ENCODE data around the gene UGCG. TPM values are rescaled to one million over a fixed set of nuclear protein-coding genes. Genes with fewer than 3 reads are reported as not detected.
A peak's percentile ranks its signal among the peaks of the same experiment; 100 is the strongest.

UGCG gene
- total and polyA plus RNA-seq, 2 donors (not counting 1 experiment from before 2014, with no cell fraction given): 23.9 to 53.5 TPM

DNA sequence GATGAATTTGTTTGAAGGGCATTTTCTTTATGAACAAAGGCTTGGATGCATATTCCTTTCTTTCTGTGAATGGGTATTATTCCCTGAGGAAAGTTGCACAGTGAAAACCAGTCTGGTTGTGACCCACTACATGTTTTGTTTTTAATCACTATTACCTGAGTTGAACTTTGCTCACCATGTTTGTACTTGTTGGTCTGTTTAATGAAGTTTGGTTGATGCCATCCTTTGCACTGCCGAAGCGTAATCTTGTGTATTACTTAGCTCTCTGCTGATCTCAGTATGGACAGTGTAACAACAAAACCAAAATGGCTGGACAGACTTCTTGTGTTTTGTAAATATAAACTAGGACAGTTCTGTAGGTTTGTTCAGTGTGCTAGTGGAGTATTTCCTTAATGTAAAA is 38.1 kb downstream of the UGCG start:
- no CpG with 5 or more reads among the region's 2 CpGs for WGBS (ENCODE audit: insufficient coverage)
- no peak overlapping the region for H3K4me3 ChIP-seq (ENCODE audit: control extremely low read depth in 1 of 5, extremely low read depth in 1 of 5, insufficient read depth in 1 of 5, low read depth in 2 of 5, low read length in 4 of 5)
- no peak for ATAC-seq (ENCODE audit: low read depth)
- Mint-ChIP-seq H3K27ac (peak overlapping the region; percentile 32), H3K4me1 (peaks cover 25% of the 10 kb centered on the region), H3K4me3 (no peak overlapping the region), H3K9me3 (ENCODE audit: insufficient read depth) (no peaks in the 10 kb centered on the region), H3K27me3 (no peaks in the 10 kb centered on the region)
- POLR2A ChIA-PET: interaction anchor here (0.7 kb wide), 1 partner anchor 132 kb away, joined by 3 read pairs; no protein-coding TSS in a partner anchor
- no peak overlapping the region for H2AFZ ChIP-seq (ENCODE audit: insufficient read depth, low read depth, low read length, poor library complexity, severe bottlenecking)
- H3K9me3 ChIP-seq (ENCODE audit: control extremely low read depth in 1 of 3, control insufficient read depth in 2 of 3, insufficient read depth in 1 of 3, low read length in 2 of 3): no peaks in the 10 kb centered on the region
- peak overlapping the region in 1 of 2 donors; percentile 16 for H3K27ac ChIP-seq (ENCODE audit: low read length in 2 of 2)
- H3K9ac ChIP-seq (ENCODE audit: low read length): no peak overlapping the region
- peaks cover 5% of the 10 kb centered on the region for H4K20me1 ChIP-seq (ENCODE audit: control insufficient read depth, insufficient read depth, low read length, poor library complexity, severe bottlenecking)
- H3K79me2 ChIP-seq (ENCODE audit: control insufficient read depth, insufficient read depth, low read length): peaks cover 21% of the 10 kb centered on the region
- intact Hi-C loops (cut with micrococcal nuclease): loop anchor here (5.0 to 10.0 kb wide), 2 partner anchors 50 to 107 kb away; no protein-coding TSS in a partner anchor
- no peak for TF ChIP-seq EZH2 (IDR thresholded peaks at IDR 0.05; ENCODE audit: borderline replicate concordance, insufficient read depth, low read depth, low read length, poor library complexity, severe bottlenecking)
- TF ChIP-seq, protein P1, sequence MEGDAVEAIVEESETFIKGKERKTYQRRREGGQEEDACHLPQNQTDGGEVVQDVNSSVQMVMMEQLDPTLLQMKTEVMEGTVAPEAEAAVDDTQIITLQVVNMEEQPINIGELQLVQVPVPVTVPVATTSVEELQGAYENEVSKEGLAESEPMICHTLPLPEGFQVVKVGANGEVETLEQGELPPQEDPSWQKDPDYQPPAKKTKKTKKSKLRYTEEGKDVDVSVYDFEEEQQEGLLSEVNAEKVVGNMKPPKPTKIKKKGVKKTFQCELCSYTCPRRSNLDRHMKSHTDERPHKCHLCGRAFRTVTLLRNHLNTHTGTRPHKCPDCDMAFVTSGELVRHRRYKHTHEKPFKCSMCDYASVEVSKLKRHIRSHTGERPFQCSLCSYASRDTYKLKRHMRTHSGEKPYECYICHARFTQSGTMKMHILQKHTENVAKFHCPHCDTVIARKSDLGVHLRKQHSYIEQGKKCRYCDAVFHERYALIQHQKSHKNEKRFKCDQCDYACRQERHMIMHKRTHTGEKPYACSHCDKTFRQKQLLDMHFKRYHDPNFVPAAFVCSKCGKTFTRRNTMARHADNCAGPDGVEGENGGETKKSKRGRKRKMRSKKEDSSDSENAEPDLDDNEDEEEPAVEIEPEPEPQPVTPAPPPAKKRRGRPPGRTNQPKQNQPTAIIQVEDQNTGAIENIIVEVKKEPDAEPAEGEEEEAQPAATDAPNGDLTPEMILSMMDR (IDR thresholded peaks at IDR 0.05): no peak
- CTCF ChIA-PET: interaction anchor here (1.2 kb wide), 1 partner anchor 12 kb away, joined by 3 read pairs; no protein-coding TSS in a partner anchor
- DNase-seq: no peak
- H3K4me2 ChIP-seq (replicated peaks; ENCODE audit: low read depth, low read length, poor library complexity, severe bottlenecking): no peak overlapping the region
- H3K4me1 ChIP-seq (ENCODE audit: control insufficient read depth in 2 of 2, insufficient read depth in 2 of 2, low read length in 2 of 2): peaks cover 23 to 26% of the 10 kb centered on the region in 2 donors
- no peaks in the 10 kb centered on the region for H3K27me3 ChIP-seq (replicated peaks in 1 of 4; ENCODE audit: control extremely low read depth in 1 of 4, control insufficient read depth in 3 of 4, insufficient read depth in 4 of 4, low read length in 3 of 4)
- H3K36me3 ChIP-seq (replicated peaks in 1 of 2; ENCODE audit: control extremely low read depth in 1 of 2, control insufficient read depth in 1 of 2, extremely low read depth in 1 of 2, insufficient read depth in 2 of 2, low read length in 1 of 2): peaks cover 18 to 63% of the 10 kb centered on the region in 2 experiments

DNA sequence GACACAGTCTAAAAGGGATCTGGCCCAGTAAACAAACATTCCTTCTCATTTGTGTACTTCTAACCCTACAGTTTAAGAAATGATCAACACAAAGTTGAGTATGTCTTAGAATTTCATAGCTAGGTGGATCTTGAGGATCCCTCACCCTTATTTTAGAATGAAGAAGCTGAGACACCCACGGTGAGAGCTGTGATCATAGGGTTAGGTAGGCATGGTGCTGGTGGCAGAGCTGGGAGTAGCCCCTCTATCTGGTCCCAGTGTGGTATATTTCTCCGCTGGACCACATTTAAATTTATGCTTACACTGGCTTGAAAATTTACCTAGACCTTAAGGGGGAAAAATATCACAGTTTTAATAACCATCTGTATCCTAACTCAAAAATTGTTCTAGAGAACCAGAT is 39.8 kb downstream of the UGCG start:
- Histone ChIP-seq H4K20me1 (ENCODE audit: control insufficient read depth, insufficient read depth, low read length, poor library complexity, severe bottlenecking) (peaks cover 5% of the 10 kb centered on the region), H3K27ac (ENCODE audit: low read length in 2 of 2) (peak overlapping the region in 1 of 2 donors; percentile 83), H3K9ac (ENCODE audit: low read length) (no peak overlapping the region), H3K27me3 (replicated peaks in 1 of 4; ENCODE audit: control extremely low read depth in 1 of 4, control insufficient read depth in 3 of 4, insufficient read depth in 4 of 4, low read length in 3 of 4) (no peaks in the 10 kb centered on the region), H3K4me3 (ENCODE audit: control extremely low read depth in 1 of 5, extremely low read depth in 1 of 5, insufficient read depth in 1 of 5, low read depth in 2 of 5, low read length in 4 of 5) (no peak overlapping the region), H3K4me1 (ENCODE audit: control insufficient read depth in 2 of 2, insufficient read depth in 2 of 2, low read length in 2 of 2) (peaks cover 23 to 26% of the 10 kb centered on the region in 2 donors), H3K9me3 (ENCODE audit: control extremely low read depth in 1 of 3, control insufficient read depth in 2 of 3, insufficient read depth in 1 of 3, low read length in 2 of 3) (no peaks in the 10 kb centered on the region), H3K4me2 (replicated peaks; ENCODE audit: low read depth, low read length, poor library complexity, severe bottlenecking) (no peak overlapping the region), H3K36me3 (replicated peaks in 1 of 2; ENCODE audit: control extremely low read depth in 1 of 2, control insufficient read depth in 1 of 2, extremely low read depth in 1 of 2, insufficient read depth in 2 of 2, low read length in 1 of 2) (peaks cover 14 to 47% of the 10 kb centered on the region in 2 experiments), H3K79me2 (ENCODE audit: control insufficient read depth, insufficient read depth, low read length) (peaks cover 14% of the 10 kb centered on the region), H2AFZ (ENCODE audit: insufficient read depth, low read depth, low read length, poor library complexity, severe bottlenecking) (no peak overlapping the region)
- ChIA-PET POLR2A (interaction anchor here (0.6 to 1.7 kb wide), 4 partner anchors 9 to 40 kb away, joined by 3 to 6 read pairs (median 3); partner anchors contain the start of gene UGCG), CTCF (interaction anchor here (1.2 to 2.3 kb wide), 4 partner anchors 11 to 176 kb away, joined by 3 to 7 read pairs (median 4); no protein-coding TSS in a partner anchor)
- Mint-ChIP-seq H3K9me3 (ENCODE audit: insufficient read depth) (no peaks in the 10 kb centered on the region), H3K4me1 (peaks cover 28% of the 10 kb centered on the region), H3K4me3 (no peak overlapping the region), H3K27ac (peak overlapping the region; percentile 54), H3K27me3 (no peaks in the 10 kb centered on the region)
- intact Hi-C loops (cut with micrococcal nuclease): loop anchor here (5.0 to 10.0 kb wide), 2 partner anchors 48 to 109 kb away; no protein-coding TSS in a partner anchor
- no peak for TF ChIP-seq EZH2 (IDR thresholded peaks at IDR 0.05; ENCODE audit: borderline replicate concordance, insufficient read depth, low read depth, low read length, poor library complexity, severe bottlenecking)
- TF ChIP-seq, protein P1 (IDR thresholded peaks at IDR 0.05): no peak
- DNase-seq: no peak
- WGBS (ENCODE audit: insufficient coverage): no CpG with 5 or more reads among the region's 2 CpGs
- ATAC-seq (ENCODE audit: low read depth): no peak

Measured in B cell (primary cell).